ENCODE results near the gene HS2ST1.
"Not testable (repeated sequence)": the region's sequence is repeated elsewhere in the genome, so short reads cannot be mapped to it uniquely, and the experiment has no call there.

HS2ST1 gene

DNA sequence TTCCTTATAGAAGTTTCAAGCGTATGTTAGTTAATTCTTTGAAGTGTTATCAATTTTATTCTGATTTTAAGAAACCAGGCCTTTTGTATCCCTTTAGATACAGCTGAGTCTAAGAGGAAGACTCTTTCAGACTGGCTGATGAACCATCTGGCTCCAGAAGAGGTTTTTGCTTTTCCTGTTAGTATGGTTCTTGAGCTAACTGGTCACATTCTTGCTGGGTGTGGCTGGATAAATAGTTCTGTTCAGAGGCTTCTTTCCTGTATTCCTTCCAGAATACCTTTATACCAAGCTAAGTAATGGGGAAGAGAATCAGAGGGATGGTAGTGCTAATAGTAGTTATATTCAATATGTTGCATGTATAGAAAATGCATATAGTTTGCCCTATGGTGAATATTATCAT, 12.4 kb downstream of the HS2ST1 start:
- DNase-seq = no peak

DNA sequence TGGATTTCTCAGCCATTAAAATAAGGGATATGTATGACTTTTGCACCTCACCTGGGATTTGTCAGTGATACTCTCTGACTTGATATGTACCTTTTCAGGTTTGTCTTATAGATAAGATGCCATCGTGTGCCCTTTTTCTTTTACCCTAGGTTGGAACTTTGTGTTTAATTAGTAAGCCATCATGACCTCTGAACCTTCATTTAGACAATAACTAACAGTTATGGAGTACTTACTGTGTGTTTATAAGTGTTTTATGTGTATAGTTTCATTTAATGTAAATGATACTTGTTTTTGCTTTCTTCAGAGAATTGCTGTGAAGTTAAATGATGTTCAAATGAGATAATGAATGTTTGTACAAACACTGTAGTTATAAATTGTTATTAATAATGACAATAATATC, 14.4 kb downstream of the HS2ST1 start:
- no peak for DNase-seq

DNA sequence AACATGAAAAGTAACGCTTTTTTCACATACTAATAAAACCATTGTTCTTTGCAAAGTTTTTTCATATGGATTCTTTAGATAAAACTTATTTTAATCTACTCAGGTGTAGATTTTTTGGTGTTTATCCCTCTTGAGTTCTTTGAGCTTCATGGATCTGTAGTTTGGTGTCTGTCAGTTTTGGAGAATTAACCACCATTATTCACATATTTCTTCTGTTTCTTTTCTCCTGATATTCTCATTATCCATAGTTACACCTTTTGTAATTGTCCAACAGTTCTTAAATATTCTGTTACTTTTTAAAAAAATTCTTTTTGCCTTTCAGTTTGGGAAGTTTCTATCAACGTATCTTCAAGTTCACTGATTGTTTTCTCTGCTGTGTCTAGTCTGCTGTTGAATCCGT, 18.6 kb downstream of the HS2ST1 start:
- DNase-seq = no peak

DNA sequence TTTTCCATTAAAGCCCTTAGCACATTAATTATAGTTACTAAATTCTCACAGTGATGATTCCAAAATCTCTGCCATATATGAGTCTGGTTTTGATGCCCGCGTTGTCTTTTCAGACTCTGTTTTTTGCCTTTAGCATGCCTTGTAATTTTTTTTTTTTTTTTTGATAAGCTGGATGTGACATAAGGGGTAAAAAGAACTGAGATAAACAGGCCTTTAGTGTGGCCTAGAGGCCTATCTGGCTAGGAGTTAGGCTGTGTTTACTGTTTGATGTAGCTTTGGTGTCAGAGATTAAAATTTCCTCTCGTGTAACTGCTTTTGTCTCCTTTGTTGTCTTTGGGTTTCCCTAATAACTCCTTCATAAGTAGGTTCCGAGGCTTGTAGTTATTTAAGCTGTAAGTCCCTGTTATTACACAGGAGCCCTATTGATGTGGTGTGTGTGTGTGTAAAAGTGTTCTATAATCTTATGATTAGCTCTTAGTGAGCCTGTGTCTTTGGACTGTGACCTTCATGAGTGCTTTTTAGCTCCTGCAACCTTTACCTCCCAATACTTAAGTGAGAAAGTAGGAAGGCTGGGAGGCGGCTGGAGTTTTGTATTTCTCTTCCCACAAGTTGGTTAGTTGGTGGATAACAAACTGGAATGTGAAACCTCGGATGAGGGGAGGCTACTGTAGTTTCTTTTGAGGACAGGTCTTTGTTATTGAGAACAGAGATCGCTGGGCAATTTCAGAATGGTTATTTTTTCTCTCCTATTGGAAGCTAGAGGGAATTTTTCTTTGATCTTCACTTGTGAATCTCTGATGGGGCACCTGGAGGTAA, 19.3 kb downstream of the HS2ST1 start:
- no peak for DNase-seq

DNA sequence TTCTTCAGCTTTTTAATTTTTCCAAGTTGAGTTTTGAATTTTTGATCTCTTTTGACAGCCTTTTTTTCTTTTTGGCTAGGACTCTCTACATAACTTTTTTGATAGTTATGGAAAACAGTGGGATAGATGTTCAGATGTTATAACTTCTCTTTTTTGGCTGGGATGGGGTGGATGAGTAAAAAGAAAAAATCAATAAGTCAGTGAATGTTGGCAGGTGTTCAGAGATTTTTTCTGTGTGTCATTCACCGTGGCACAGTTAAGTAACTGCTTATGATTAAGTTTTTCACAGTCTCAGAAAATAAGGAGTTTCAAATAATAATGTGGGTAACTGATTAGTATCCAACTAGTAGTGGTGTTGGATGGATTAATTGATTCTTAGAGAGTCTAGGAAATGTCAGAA, 24.0 kb downstream of the HS2ST1 start:
- no peak for DNase-seq

DNA sequence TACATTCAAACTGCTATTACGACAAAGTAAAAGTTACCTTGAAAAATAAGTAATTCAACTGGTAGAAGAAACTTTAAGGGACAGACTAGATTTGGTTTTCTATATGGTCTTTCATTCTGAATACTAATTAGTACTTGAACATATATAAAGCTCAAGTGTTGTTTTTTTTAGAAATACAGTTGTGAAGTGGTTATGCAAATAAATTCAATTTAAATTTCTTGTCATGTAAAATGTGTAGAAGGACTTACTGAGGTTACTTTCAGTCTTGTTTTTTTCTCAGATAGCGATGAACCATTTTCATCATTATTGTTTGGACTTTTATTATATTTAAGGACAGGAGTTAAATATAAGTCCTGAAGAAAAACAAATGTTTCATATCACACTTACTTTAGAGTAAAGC, 24.4 kb downstream of the HS2ST1 start:
- DNase-seq = no peak

DNA sequence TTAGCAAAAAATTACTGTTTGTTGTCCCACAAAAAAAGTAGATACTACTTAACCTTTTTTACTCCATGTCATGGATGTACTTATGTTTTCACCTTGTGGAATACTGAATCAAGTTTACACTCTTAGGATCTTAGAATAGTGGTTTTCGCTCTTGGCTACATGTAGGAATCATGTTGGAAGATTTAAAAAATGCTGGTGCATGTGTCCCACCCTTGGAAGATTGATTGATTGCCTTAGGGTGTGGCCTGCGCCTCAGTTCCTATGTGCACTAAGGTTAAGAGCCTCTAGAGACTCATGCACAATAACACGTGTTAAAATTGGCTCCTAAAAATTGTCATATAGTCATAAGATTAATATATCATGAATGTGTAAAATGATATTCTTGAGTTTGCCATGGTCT, 25.0 kb downstream of the HS2ST1 start:
- no peak for DNase-seq

DNA sequence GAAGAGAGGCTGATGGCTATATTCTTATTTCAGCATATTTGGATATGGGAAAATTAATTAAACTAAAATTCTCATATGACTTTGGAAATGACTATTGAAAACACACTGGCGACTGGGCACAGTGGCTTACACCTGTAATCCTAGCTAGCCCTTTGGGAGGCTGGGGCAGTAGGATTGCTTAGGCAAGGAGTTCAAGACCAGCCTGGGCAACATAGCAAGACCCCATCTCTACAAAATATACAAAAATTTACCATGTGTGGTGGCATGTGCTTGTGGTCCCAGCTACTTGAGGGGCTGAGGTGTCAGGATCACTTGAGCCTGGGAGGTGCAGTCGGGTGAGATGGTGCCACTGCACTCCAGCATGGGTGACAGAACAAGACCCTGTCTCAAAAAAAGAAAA, 26.2 kb downstream of the HS2ST1 start:
- DNase-seq = no peak

DNA sequence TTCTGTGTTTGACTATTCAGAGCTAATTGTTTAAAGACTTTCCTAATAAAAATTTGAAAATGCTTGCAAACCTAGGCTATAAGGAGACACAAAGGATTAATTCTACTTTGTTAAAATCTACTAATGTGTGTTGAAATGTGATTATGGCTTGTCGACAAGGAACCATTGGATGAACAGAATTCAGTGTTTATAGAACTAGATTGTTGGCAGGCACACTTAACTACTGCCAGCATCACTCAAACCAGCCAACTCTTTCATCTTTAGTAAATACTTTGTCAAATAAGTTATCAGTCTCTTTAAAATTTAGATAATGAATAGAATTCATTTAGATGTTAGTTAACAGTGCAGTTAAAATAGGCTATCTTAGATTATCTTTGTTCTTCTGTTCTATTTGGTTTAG, 27.6 kb downstream of the HS2ST1 start:
- DNase-seq = no peak

DNA sequence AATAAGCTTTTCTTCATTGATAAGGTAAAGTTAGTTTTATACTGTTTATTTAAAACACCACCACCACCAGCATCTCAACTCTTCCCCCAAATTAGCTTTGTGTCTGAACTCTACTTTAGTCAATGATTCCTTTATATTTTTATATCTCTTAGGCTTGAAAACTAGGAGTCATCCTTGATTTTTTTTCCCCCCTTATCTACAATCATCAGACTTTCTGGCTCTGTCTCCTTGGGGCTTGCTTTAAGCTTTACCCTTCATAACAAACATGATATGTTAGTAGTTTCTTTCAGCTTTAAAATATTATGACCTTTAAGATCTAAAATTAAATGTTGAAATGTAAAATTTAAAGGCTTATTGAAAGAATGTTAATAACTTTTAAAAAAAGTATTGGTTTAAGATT, 28.3 kb downstream of the HS2ST1 start:
- no peak for DNase-seq

DNA sequence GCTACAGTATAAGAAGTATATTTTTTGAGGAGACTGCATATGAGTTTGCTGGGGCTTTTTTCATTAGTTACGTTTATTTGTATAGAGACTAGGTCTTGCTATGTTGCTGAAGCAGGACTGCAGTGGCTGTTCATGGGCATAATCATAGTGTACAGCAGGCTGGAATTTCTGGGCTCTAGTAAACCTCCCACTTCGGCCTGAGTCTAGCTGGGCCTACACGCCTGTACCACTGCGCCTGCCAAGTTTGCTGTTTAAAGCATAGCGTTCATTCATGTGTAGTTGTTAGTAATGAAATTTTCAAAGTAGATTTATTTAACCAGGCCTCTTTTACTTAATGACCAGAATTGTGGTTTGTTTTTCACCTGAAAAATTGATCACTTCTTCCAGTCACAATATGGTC, 33.8 kb downstream of the HS2ST1 start:
- no peak for DNase-seq

DNA sequence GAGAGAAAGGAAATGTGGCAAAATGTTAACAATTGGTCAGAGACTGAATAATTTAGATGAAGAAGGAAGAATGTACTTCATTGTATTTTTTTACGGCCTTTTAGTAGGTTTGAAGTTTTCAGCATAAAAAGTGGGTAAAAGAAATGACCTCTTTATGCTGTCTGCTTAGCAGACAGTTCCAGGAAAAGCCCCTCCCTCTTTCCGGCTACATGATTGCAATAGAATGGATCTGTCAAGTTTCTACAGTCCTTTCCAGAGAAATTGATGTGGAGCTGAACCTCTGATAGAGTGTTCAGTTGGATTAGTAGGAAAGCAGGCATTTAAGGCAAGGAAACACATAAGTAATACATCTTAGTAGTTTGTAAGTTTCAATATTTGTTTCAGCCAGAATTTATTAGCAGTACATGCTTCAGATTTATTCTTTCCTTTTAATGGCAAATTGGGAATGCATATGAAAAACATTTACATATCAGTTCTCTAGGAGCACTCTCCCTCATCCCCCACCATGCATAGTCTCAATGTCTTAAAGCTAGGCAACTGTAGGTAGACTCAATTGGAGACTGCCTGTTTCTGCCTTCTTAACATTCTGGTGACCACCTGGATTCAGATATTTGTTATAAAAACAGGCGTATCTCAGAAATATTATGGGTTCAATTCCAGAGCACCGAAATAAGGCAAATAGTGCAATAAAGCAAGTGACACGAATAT, 36.4 kb downstream of the HS2ST1 start:
- DNase-seq = no peak

DNA sequence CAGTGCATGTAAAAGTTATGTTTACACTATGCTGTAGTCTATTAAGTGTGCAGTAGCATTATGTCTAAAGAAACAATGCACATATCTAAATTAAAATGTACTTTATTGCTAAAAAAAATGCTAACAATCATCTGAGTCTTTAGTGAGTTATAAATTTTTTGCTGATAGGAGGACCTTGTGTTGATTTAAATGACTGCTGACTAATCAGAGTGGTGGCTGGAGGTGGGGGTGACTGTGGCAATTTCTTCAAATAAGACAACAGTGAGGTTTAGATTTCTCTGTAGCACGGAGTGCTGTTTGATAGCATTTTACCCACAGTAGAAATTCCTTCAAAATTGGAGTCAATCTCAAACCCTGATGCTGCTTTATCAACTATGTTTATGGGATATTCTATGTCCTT, 37.0 kb downstream of the HS2ST1 start:
- no peak for DNase-seq

DNA sequence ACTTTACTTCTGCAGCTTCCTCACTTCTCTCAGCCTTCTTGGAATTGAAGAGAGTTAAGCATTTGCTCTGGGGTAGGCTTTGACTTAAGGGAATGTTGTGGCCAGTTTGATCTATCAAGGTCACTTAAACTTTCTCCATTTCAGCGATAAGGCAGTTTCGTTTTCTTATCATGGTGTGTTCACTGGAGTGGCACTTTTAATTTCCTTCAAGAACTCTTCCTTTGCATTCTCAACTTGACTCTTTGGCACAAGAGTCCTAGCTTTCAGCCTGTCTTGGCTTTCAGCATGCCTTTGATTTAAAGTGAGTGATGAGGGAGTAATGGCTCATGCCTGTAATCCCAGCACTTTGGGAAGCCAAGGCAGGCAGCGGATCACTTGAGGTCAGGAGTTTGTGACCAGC, 38.7 kb downstream of the HS2ST1 start:
- no peak for DNase-seq

DNA sequence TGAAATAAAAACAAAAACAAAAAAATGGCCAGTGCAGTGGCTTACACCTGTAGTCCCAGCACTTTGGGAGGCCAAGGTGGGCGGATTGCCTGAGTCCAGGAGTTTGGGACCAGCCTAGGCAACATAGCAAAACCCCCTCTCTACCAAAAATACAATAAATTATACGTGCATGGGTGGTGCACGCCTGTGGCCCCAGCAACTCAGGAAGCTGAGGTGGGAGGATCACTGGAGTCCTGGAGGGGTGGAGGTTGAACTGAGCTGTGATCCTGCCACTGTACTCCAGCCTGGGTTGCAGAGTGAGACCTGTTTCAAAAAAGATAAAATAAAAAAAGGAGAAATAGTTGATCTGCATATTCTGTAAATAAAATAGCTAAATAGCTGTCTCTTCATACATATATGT, 41.2 kb downstream of the HS2ST1 start:
- DNase-seq = no peak

DNA sequence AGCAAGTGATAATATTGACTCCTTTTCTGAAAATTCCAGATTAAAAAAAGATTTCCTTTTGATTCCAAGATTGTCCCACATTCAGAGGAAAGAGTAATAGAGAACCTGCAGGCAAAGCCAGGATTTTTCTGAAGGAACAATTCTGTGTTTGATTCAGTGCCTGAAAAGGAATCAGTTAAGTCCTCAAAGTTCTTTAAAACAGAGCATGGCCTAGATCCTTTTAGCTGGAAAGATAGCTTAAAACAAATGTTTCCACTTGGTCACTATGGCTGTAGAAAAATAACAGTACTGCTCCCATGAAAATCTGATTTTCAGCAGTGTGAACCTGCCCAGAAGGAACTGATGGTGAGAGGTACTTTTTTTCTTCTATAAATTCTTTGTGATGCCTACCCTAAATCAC, 41.8 kb downstream of the HS2ST1 start:
- no peak for DNase-seq

DNA sequence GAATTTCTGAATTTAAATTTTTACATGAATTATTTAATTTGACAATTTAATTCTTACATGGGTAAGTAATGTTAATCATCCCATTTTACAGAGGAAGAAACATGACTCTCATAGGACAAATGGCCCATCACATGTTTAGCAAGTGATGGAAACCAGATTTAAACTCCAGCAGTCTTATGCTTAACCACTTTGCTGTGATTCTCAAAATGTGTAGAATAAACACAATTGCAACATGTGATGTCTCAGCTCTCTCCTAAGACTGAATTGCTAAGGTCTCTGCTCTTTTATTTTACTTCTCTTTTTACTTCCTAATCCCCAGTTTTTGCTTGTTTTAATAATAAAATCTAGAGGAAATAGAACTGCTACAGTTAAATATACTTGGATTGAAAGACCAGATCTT, 42.8 kb downstream of the HS2ST1 start:
- DNase-seq = no peak

DNA sequence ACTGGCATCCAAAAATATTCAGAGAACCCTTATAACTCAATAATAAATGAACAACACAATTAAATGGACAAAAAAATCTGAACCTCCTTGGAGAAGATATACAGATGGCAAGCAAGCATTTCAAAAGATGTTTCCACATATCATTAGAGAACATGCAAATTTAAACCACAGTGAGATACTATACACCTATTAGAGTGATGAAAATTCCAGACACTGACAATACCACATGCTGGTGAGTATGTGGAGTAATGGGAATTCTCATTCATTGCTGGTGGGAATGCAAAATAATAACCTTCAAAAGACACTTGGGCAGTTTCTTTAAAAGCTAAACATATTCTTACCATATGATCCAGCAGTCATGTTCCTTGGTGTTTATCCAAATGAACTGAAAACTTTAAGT, 46.1 kb downstream of the HS2ST1 start:
- no peak for DNase-seq

DNA sequence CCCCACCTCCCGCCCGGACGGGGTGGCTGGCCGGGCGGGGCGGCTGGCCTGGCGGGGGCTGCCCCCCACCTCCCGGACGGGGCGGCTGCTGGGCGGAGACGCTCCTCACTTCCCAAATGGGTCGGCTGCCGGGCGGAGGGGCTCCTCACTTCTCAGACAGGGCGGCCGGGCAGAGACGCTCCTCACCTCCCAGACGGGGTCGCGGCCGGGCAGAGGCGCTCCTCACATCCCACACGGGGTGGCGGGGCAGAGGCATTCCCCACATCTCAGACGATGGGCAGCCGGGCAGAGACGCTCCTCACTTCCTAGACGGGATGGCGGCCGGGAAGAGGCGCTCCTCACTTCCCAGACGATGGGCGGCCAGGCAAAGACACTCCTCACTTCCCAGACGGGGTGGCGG, 49.4 kb downstream of the HS2ST1 start:
- not testable (repeated sequence) for DNase-seq

DNA sequence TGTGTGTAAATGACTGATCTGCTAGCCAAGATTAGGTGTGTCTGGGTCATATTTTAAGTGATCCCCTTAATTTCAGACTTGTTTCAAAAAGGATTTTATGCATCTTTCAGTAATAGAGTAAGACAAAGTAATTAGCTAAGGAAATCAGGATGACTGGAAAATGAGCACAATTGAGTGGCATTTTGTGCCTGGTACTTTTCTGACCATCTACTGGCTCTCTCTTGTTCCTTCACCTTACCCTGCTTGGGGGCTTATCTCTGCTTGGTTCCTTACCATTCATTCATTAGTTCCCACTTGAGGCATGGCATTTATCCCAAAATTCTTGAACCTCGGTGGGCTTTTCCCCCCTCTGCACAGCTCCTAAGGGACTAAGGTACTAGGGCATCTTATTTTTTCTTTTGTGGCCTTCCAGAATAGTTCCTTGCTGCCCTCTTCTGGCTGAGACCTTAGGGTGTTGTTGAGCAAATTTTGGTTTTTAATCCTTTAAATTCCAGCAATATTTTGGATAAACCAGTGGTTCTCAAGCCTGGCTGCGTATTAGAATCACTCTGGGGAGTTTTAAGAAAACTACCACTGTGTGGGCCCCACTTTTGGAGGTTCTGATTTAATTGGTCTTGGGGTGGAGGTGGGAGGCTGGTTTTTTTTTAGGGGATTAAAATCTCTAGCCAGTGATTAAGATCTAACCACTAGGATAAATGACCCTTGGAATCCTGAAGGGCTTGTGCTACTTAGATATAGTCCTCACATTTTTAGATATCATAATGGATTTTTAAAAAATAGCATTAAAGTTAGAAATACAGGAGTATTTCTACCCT, 50.8 kb downstream of the HS2ST1 start:
- DNase-seq = no peak

DNA sequence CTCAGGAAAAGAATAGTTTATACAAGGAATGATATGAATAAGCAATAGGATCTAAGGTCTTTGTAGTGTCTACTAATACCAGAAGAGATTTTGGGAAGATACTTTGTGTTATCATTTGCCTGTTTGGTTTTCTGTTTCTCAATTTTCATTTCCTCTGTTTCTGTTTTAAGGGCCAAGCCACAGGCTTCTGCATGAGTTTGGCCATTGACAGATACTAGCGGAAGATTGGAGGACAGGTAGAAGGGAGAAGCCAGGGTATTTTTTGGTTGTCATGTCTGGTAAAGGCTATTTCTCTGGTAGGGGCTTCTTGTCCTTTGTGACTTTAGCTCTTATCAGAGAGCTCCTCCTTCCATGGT, 51.4 kb downstream of the HS2ST1 start:
- DNase-seq = no peak

DNA sequence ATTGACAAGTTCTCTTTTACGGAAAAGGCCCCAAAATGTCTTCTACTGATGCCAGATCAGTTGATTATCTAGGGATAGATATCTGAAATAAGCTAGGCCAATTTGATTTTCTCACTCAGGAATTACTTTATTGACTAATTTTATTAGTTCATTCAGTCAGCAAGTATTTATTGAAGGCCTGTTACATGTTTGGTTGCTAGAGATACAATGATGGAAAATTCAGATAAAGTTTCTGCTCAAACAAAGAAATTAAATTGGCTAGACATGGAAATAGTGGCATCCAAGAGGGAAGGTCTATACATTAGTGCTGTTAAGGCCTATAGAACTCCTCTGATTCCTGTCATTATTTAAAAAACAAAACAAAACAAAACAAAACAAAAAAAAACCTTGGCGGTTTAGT, 56.5 kb downstream of the HS2ST1 start:
- DNase-seq = no peak

DNA sequence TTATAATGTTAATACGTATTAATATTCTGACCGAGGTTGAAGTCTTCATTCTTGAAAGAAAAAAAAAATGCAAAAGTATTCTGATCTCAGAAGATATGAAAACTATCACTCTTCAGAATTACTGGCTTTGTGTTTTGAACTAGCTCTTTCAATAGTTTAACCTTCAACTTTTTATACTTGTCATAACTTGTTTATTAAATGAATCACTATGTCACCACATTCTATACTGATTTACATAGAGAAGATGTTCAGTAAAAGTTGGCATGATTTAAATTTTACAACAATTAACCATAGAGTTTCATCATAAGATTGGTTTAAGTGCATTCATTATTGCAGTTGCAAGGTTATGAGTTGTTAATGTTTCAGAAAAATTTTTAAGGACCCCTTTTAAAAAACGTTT, 57.3 kb downstream of the HS2ST1 start:
- DNase-seq = no peak

DNA sequence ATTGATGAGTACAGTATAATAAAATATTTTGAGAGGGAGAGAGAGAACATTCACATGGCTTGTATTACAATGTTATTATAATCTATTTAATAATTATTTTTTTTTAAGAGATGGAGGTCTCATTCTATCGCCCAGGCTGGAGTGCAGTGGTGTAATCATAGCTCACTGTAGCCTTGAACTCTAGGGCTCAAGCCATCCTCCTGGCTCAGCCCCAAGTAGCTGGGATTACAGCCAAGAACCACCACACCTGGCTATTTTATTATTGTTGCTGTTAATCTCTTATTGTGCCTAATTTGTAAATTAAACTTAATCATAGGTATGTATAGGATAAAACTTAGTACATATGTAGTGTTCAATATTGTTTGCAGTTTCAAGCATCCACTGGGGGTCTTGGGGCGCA, 57.8 kb downstream of the HS2ST1 start:
- DNase-seq = no peak
